Urinary bladder (tissue), 4 donors: ENCODE measurements around the gene JARID2. TPM values are rescaled to one million over a fixed set of nuclear protein-coding genes. Genes with fewer than 3 reads are reported as not detected.
"Not testable (repeated sequence)": the region's sequence is repeated elsewhere in the genome, so short reads cannot be mapped to it uniquely, and the experiment has no call there.

Experiments used
- DNase-seq: peaks from one replicate; pipeline ENCODE4 v3.0.0-alpha.2; 2015; ENCODE audit errors: extremely low spot score
- H3K27ac ChIP-seq: one replicate; pipeline ENCODE4 v1.5.1; 2013; ENCODE audit warnings: low read depth, mild to moderate bottlenecking, moderate library complexity
- H3K36me3 ChIP-seq: one replicate; pipeline ENCODE4 v1.6.1; 2013; ENCODE audit warnings: mild to moderate bottlenecking, moderate library complexity; ENCODE audit not compliant: insufficient read depth
- H3K4me1 ChIP-seq: one replicate; pipeline ENCODE4 v1.6.1; 2013; ENCODE audit warnings: mild to moderate bottlenecking, moderate library complexity; ENCODE audit not compliant: insufficient read depth
- H3K4me3 ChIP-seq: one replicate; pipeline ENCODE4 v1.5.1; 2013; ENCODE audit warnings: low read depth, low read length
- WGBS: extraction: QIAGEN DNeasy Blood & Tissue Kit; methylation state at CpG from one replicate; pipeline ENCODE4 v1.1.7; 2013; 5-methylcytosine and 5-hydroxymethylcytosine counted together
- polyA plus RNA-seq: library from polyadenylated mRNA; stranded (reverse); fragments of 200-250 nt; gene quantifications from one replicate; pipeline ENCODE4 v1.2.3, GENCODE V29; 2013
- total RNA-seq: library from RNA; depleted of rRNA; stranded (reverse); fragments of >200 nt; gene quantifications from one replicate; pipeline ENCODE4 v1.2.3, GENCODE V29; 2014
- donor health status: healthy with polysubstance abuse.
- donor health status: healthy.

The JARID2 gene
- total and polyA plus RNA-seq, 2 donors: 5.5 to 11.9 TPM

DNA sequence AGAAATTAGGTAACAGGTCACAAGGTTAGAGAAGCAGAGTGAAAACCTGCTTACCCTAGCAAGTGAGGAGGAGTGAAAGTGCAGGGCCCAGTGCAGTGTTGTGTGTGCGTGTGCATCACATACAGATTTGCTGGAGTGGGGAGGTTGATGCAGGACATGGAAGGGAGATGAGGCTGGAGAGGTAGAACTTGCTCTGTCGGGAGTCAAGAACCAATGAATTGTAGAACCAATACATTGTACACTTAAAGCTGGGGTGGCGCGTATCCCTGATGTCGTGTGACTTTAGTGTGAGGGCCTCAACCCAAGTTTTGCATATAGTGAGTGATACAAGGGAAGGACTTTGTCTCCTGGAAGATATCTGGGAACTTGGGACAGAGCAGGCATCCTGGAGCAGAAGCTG lies 48.6 kb downstream of the JARID2 start:
- DNase-seq: no peak
- Histone ChIP-seq H3K36me3 (no peaks in the 10 kb centered on the region), H3K4me3 (no peak overlapping the region), H3K27ac (no peak overlapping the region), H3K4me1 (peaks cover 2% of the 10 kb centered on the region)
- WGBS: 98% methylated on average over 5 of the region's 5 CpGs

- Histone ChIP-seq H3K27ac (no peak overlapping the region), H3K36me3 (no peaks in the 10 kb centered on the region), H3K4me3 (no peak overlapping the region), H3K4me1 (peaks cover 2% of the 10 kb centered on the region)
- DNase-seq: no peak
- WGBS: 71% methylated on average over 5 of the region's 5 CpGs
Observed at GRCh38 chr6:15296249-15296648, 50.4 kb downstream of the JARID2 start.

GRCh38 chr6:15296735-15297134 lies 50.9 kb downstream of the JARID2 start:
- 84% methylated on average over 2 of the region's 2 CpGs for WGBS
- Histone ChIP-seq H3K4me3 (no peak overlapping the region), H3K36me3 (no peaks in the 10 kb centered on the region), H3K27ac (no peak overlapping the region), H3K4me1 (peaks cover 2% of the 10 kb centered on the region)
- DNase-seq: no peak

- 92% methylated on average over 12 of the region's 12 CpGs for WGBS
- not testable (repeated sequence) for H3K36me3 ChIP-seq, H3K4me3 ChIP-seq, H3K4me1 ChIP-seq, H3K27ac ChIP-seq, DNase-seq
Observed at GRCh38 chr6:15297167-15297566, 51.3 kb downstream of the JARID2 start.

DNA sequence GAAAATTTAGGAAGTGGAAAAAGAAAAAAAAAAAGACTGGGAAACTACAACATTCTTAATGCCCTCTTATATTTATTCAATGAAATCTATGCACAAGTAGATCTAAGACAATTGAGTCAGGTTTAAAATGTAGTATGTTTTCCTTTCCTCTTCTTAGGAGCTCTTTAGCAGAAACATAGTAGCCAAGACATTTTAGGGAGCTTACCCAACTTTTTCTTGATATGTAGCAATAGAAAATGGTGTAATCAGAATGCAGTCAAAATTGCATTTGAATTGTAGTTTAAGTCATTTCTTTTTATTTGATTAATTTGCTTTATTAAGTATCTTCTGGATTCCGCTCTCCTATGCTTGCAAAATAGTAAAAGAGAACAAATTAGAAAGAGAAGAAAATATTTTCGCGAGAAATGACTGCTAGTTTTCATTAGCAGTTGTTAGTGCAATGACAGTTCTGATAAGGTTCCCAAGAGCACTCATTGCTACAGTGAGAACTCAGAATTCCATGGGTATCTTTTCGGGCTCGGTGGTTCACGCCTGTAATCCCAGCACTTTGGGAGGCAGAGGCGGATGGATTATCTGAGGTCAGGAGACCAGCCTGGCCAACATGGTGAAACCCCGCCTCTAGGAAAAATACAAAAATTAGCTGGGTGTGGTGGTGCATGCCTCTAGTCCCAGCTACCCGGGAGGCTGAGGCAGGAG lies 52.2 kb downstream of the JARID2 start:
- no peak overlapping the region for H3K4me3 ChIP-seq
- DNase-seq: no peak
- no peak overlapping the region for H3K27ac ChIP-seq
- peaks cover 2% of the 10 kb centered on the region for H3K4me1 ChIP-seq
- no peaks in the 10 kb centered on the region for H3K36me3 ChIP-seq
- 92% methylated on average over 9 of the region's 9 CpGs for WGBS

DNA sequence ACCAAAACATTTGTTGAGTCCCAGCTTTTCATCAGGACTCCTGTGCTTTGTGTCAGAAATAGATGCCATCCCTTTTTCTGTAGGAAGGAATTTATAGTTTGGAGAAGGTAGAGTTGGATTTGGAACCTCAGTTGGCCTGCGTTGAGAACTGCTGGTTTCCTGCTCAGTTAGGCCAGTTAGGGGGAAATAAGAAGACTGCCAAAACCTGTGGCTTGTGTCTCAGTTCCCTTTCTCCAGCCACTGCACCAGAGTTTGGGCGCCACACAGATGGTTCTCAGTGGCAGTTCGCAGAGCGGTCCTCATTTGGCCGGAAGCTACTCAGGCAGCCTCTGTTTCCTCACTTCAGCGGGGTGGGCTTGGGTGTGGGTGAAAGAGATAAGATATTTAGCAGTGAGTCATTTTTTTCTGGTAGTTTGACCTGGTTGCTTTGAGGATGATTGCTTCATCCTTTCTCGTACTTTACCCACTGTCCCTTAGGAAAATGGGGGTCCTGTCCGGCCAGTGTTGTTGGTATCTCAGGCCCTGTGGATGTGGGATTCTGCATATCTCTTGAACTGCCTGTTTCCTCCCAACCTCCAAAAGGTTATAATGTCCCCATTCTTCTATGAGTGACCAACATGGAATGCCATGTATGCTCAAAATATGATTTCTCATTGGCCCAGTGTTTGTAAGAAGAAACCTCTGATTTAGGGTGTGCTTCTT lies 53.7 kb downstream of the JARID2 start:
- WGBS: 79% methylated on average over 8 of the region's 8 CpGs
- Histone ChIP-seq H3K27ac (no peak overlapping the region), H3K4me3 (no peak overlapping the region), H3K36me3 (no peaks in the 10 kb centered on the region), H3K4me1 (no peaks in the 10 kb centered on the region)
- DNase-seq: no peak

- WGBS: 84% methylated on average over 6 of the region's 6 CpGs
- Histone ChIP-seq H3K36me3 (no peaks in the 10 kb centered on the region), H3K4me3 (no peak overlapping the region), H3K4me1 (no peaks in the 10 kb centered on the region), H3K27ac (no peak overlapping the region)
- DNase-seq: no peak
Observed at GRCh38 chr6:15301179-15302006, 55.5 kb downstream of the JARID2 start.

DNA sequence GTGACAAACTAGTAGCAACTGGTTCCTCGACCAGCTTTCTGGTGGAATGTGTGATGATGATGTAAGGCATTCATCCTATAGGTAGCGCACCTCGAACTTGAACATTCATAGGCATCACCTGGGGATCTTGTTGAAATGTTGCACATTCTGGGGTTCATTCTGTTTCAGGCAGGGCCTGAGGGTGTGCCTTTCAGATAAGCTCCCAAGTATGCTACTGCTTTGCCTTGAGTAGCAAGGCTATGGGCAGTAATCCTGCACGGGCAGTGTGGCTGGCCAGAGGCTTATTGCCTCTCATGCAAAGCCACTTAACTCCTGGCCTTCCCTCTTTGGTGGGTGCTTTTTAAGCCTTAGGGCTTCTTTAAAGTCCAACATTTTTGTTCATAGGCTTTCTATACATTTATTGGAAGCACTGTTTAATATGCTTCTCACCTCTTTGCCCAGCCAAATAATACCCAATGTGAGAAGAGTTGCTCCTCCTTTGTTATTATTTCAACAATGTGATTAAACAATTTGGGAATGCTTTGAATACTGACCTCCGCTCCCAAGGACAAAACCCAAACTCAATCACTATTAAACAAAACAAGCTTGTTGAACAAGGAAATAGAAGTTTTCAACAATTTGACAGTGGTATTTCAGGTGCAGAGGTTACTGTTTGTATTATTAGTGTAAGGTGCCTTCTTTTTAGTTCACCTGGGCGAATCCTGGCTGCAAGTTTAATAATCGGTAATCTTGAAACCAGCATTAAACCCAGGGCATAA lies 57.5 kb downstream of the JARID2 start:
- no peaks in the 10 kb centered on the region for H3K4me1 ChIP-seq
- DNase-seq: no peak
- no peak overlapping the region for H3K4me3 ChIP-seq
- 80% methylated on average over 7 of the region's 7 CpGs for WGBS
- H3K27ac ChIP-seq: no peak overlapping the region
- H3K36me3 ChIP-seq: no peaks in the 10 kb centered on the region

GRCh38 chr6:15303920-15304291 lies 58.0 kb downstream of the JARID2 start:
- H3K4me1 ChIP-seq: no peaks in the 10 kb centered on the region
- 73% methylated on average over 6 of the region's 6 CpGs for WGBS

GRCh38 chr6:15304337-15305042 lies 58.6 kb downstream of the JARID2 start:
- H3K27ac ChIP-seq: no peak overlapping the region
- no peak for DNase-seq
- no peak overlapping the region for H3K4me3 ChIP-seq
- H3K36me3 ChIP-seq: no peaks in the 10 kb centered on the region
- H3K4me1 ChIP-seq: no peaks in the 10 kb centered on the region
- WGBS: 76% methylated on average over 4 of the region's 4 CpGs

More at GRCh38 chr6:15303920-15304291, 58.0 kb downstream of the JARID2 start:
- H3K4me3 ChIP-seq: no peak overlapping the region
- no peaks in the 10 kb centered on the region for H3K36me3 ChIP-seq
- DNase-seq: no peak
- H3K27ac ChIP-seq: no peak overlapping the region

DNA sequence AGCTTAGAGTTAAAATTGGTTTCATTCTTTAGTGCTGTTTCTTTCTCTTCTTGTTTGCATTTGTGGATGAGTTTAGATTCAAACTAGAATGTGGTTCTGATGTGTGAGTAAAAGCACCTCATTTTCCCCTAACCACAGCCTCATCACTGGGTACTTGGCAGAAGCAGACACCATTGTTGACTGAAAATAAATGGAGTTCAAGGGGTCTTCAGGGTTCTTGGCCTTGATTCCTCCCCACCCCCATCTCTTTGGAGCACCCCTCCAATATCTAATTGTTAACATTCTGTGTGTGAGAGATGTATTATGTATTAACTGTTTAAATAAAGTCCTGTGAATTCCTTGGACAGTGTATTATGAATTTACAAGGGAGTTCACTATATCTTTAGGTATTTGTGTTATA lies 59.6 kb downstream of the JARID2 start:
- DNase-seq: no peak
- no peaks in the 10 kb centered on the region for H3K36me3 ChIP-seq
- H3K27ac ChIP-seq: no peak overlapping the region
- no peaks in the 10 kb centered on the region for H3K4me1 ChIP-seq
- no peak overlapping the region for H3K4me3 ChIP-seq

DNA sequence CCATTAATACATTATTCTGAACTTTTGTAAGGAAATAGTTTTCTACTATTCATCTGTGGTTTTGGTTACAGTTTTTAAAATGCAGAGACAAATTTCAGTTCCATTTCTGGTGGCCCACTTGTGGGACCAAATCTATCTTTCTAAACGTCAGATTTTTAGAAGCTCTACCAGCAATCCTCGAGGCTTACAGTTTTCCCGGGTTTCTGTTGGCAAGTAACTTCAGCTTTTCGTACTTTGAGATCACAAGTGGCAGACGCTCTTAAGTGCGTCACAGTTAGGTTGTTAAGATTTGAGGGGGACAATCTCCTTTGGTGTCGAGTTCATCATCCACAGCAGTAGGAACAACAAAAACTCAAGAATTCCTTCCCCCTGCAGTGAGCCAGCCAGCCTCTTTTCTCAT lies 60.0 kb downstream of the JARID2 start:
- no peaks in the 10 kb centered on the region for H3K36me3 ChIP-seq
- H3K27ac ChIP-seq: no peak overlapping the region
- WGBS: 86% methylated on average over 7 of the region's 7 CpGs
- DNase-seq: no peak
- H3K4me1 ChIP-seq: no peaks in the 10 kb centered on the region
- no peak overlapping the region for H3K4me3 ChIP-seq
